Fibroblast of mammary gland (primary cell): ENCODE results near the gene DYNLT2B.
"Not testable (repeated sequence)": the region's sequence is repeated elsewhere in the genome, so short reads cannot be mapped to it uniquely, and the experiment has no call there.

ENCODE experiments used
- DNase-seq: peaks from one replicate; pipeline ENCODE4 v3.0.0-alpha.2; 2010; ENCODE audit warnings: low read depth
- H3K4me3 ChIP-seq: 2 replicates; pipeline ENCODE4 v1.5.1; 2011; ENCODE audit warnings: low read depth, mild to moderate bottlenecking, low read length, moderate library complexity; ENCODE audit not compliant: control insufficient read depth
- CTCF ChIP-seq: conservative IDR thresholded peaks from 2 replicates; pipeline ENCODE4 v1.5.1; 2011; ENCODE audit warnings: low read depth, low read length, inconsistent platforms; ENCODE audit not compliant: control insufficient read depth, insufficient read depth

DYNLT2B gene

GRCh38 chr3:196354132-196354531 lies 36.1 kb upstream of the DYNLT2B start:
- no peak for DNase-seq
- no peak overlapping the region for H3K4me3 ChIP-seq
- TF ChIP-seq CTCF: no peak

GRCh38 chr3:196351541-196351940 lies 33.5 kb upstream of the DYNLT2B start:
- DNase-seq: no peak
- no peak for TF ChIP-seq CTCF
- H3K4me3 ChIP-seq: no peak overlapping the region

GRCh38 chr3:196350067-196350466 lies 32.0 kb upstream of the DYNLT2B start:
- DNase-seq: no peak
- H3K4me3 ChIP-seq: no peak overlapping the region
- no peak for TF ChIP-seq CTCF

GRCh38 chr3:196348698-196349097 lies 30.7 kb upstream of the DYNLT2B start:
- TF ChIP-seq CTCF: no peak
- no peak for DNase-seq
- H3K4me3 ChIP-seq: no peak overlapping the region

GRCh38 chr3:196344663-196345062 lies 26.6 kb upstream of the DYNLT2B start:
- DNase-seq: no peak
- no peak overlapping the region for H3K4me3 ChIP-seq
- TF ChIP-seq CTCF: no peak

GRCh38 chr3:196343917-196344316 lies 25.9 kb upstream of the DYNLT2B start:
- H3K4me3 ChIP-seq, DNase-seq: not testable (repeated sequence)

GRCh38 chr3:196341137-196341536 lies 23.1 kb upstream of the DYNLT2B start:
- peak; percentile 87 for DNase-seq
- H3K4me3 ChIP-seq: no peak overlapping the region
- no peak for TF ChIP-seq CTCF
